H1 (cell line): ENCODE data around the gene CRADD. TPM values are rescaled to one million over a fixed set of nuclear protein-coding genes. Genes with fewer than 3 reads are reported as not detected.

Experiments used
- CTCF ChIA-PET: fragments of 300-600 bp; sonication (Branson Sonifier 250); formaldehyde crosslinking; loops from one replicate; lab custom pipeline; 2021; ENCODE audit not compliant: partially characterized antibody; lab: Charles Lee
- POLR2A ChIA-PET: fragments of 300-600 bp; sonication (Branson Sonifier 250); formaldehyde crosslinking; loops from one replicate; lab custom pipeline; 2021; ENCODE audit warnings: inconsistent platforms; ENCODE audit not compliant: partially characterized antibody; lab: Charles Lee
- DNase-seq, 2 experiments: peaks; one replicate each; pipeline versions ENCODE4 v3.0.0 to v3.0.0-alpha.2; 2010 to 2022; ENCODE audit warnings: low spot score in 2 of 2, low read depth in 1 of 2, mixed read lengths in 1 of 2
- FAIRE-seq: peaks from 2 replicates; lab custom pipeline; 2011; peaks lifted over from hg19 to GRCh38; lab: Jason Lieb, UNC
- H2AFZ ChIP-seq: 2 replicates; pipeline ENCODE4 v1.8.1; 2012; ENCODE audit warnings: low read length, inconsistent platforms
- H2AK5ac ChIP-seq: 2 replicates; pipeline ENCODE4 v1.6.1; 2013; ENCODE audit warnings: low read depth, low read length
- H2BK120ac ChIP-seq: replicated peaks from 2 replicates; pipeline ENCODE3; 2013; ENCODE audit warnings: low read depth, low read length, inconsistent platforms
- H2BK12ac ChIP-seq: 2 replicates; pipeline ENCODE4 v1.6.1; 2013; ENCODE audit warnings: low read depth, low read length
- H2BK15ac ChIP-seq: 2 replicates; pipeline ENCODE4 v1.6.1; 2013; ENCODE audit warnings: low read length
- H2BK20ac ChIP-seq: 2 replicates; pipeline ENCODE4 v1.6.1; 2013; ENCODE audit warnings: low read length
- H2BK5ac ChIP-seq: 2 replicates; pipeline ENCODE4 v1.6.1; 2013; ENCODE audit warnings: low read depth, low read length
- H3K14ac ChIP-seq: 2 replicates; pipeline ENCODE4 v1.6.1; 2013; ENCODE audit warnings: inconsistent platforms; ENCODE audit not compliant: insufficient read length
- H3K18ac ChIP-seq: 2 replicates; pipeline ENCODE4 v1.6.1; 2013; ENCODE audit warnings: low read length; ENCODE audit errors: extremely low read depth
- H3K23ac ChIP-seq: 2 replicates; pipeline ENCODE4 v1.6.1; 2013; ENCODE audit warnings: inconsistent platforms; ENCODE audit not compliant: insufficient read length
- H3K23me2 ChIP-seq: 2 replicates; pipeline ENCODE4 v1.6.1; 2013; ENCODE audit warnings: low read depth, low read length
- H3K27ac ChIP-seq: 2 replicates; pipeline ENCODE4 v1.6.1; 2011; ENCODE audit warnings: low read depth, low read length, inconsistent platforms
- H3K27me3 ChIP-seq, 4 experiments: replicated peaks in 1 of 4; 1 replicate in 1 of 4; 2 replicates in 3 of 4; pipeline versions ENCODE4 v1.6.1 to v1.8.1; 2011 to 2013; ENCODE audit warnings: low read length in 3 of 4, mild to moderate bottlenecking in 3 of 4, inconsistent platforms in 2 of 4, mixed read lengths in 2 of 4, moderate library complexity in 1 of 4; ENCODE audit not compliant: control insufficient read depth in 3 of 4, insufficient read depth in 3 of 4; ENCODE audit errors: extremely low read depth in 1 of 4
- H3K36me3 ChIP-seq, 4 experiments: 2 replicates each; pipeline versions ENCODE4 v1.6.1 to v1.8.1; 2011 to 2013; ENCODE audit warnings: mild to moderate bottlenecking in 4 of 4, low read length in 3 of 4, moderate library complexity in 2 of 4, control low read depth in 1 of 4, inconsistent platforms in 1 of 4; ENCODE audit not compliant: insufficient read depth in 4 of 4, control insufficient read depth in 2 of 4
- H3K4ac ChIP-seq: replicated peaks from 2 replicates; pipeline ENCODE3; 2013; ENCODE audit warnings: low read length, low read depth, mixed read lengths, inconsistent platforms; ENCODE audit not compliant: insufficient read length
- H3K4me1 ChIP-seq, 4 experiments: replicated peaks in 1 of 4; 1 replicate in 1 of 4; 2 replicates in 3 of 4; pipeline versions ENCODE4 v1.6.1 to v1.8.1; 2011 to 2013; ENCODE audit warnings: low read length in 3 of 4, inconsistent platforms in 2 of 4, mixed read lengths in 1 of 4; ENCODE audit not compliant: insufficient read depth in 4 of 4, control insufficient read depth in 3 of 4
- H3K4me2 ChIP-seq, 2 experiments: 2 replicates each; pipeline versions ENCODE4 v1.6.1 to v1.8.1; 2011 to 2013; ENCODE audit warnings: low read depth in 2 of 2, low read length in 2 of 2, control low read depth in 1 of 2, inconsistent platforms in 1 of 2, mild to moderate bottlenecking in 1 of 2; ENCODE audit not compliant: insufficient read depth in 1 of 2
- H3K4me3 ChIP-seq, 4 experiments: fragments of 200-600, 300-600 bp in 1 of 4; sonication (generic), shearing (Covaris generic), sonication (Bioruptor Twin) in 1 of 4; 2 replicates each; pipeline versions ENCODE4 v1.5.1 to v1.8.1; 2011 to 2016; ENCODE audit warnings: low read length in 4 of 4, low read depth in 3 of 4, control low read depth in 2 of 4, inconsistent platforms in 2 of 4, mild to moderate bottlenecking in 2 of 4, mixed read lengths in 1 of 4, moderate library complexity in 1 of 4; ENCODE audit not compliant: insufficient read depth in 2 of 4; ENCODE audit errors: extremely low read depth in 1 of 4
- H3K56ac ChIP-seq: replicated peaks from 2 replicates; pipeline ENCODE3; 2013; ENCODE audit warnings: low read depth, mild to moderate bottlenecking, mixed read lengths, low read length, inconsistent platforms; ENCODE audit not compliant: insufficient read length
- H3K79me1 ChIP-seq: 2 replicates; pipeline ENCODE4 v1.6.1; 2013; ENCODE audit warnings: low read depth, low read length, control low read depth
- H3K79me2 ChIP-seq, 2 experiments: 2 replicates each; pipeline versions ENCODE4 v1.6.1 to v1.8.1; 2012 to 2013; ENCODE audit warnings: low read length in 2 of 2, mild to moderate bottlenecking in 2 of 2, inconsistent platforms in 1 of 2; ENCODE audit not compliant: insufficient read depth in 2 of 2, control insufficient read depth in 1 of 2
- H3K9ac ChIP-seq, 4 experiments: replicated peaks in 1 of 4; 1 replicate in 1 of 4; 2 replicates in 3 of 4; pipeline versions ENCODE4 v1.6.1 to v1.8.1; 2011 to 2013; ENCODE audit warnings: low read depth in 3 of 4, low read length in 3 of 4, control low read depth in 2 of 4, mild to moderate bottlenecking in 2 of 4, moderate library complexity in 2 of 4, inconsistent platforms in 1 of 4; ENCODE audit errors: extremely low read depth in 1 of 4
- H3K9me3 ChIP-seq, 2 experiments: 2 replicates each; pipeline versions ENCODE4 v1.6.1 to v1.8.1; 2012 to 2013; ENCODE audit warnings: mild to moderate bottlenecking in 2 of 2, moderate library complexity in 2 of 2, control low read depth in 1 of 2, inconsistent platforms in 1 of 2, low read depth in 1 of 2, low read length in 1 of 2, mixed read lengths in 1 of 2; ENCODE audit not compliant: insufficient read depth in 2 of 2
- H4K20me1 ChIP-seq, 2 experiments: replicated peaks in 1 of 2; 2 replicates each; pipeline versions ENCODE3 to v1.8.1; 2011 to 2013; ENCODE audit warnings: inconsistent platforms in 2 of 2, low read length in 2 of 2, mild to moderate bottlenecking in 1 of 2; ENCODE audit not compliant: insufficient read depth in 2 of 2, control insufficient read depth in 1 of 2
- H4K5ac ChIP-seq: 2 replicates; pipeline ENCODE4 v1.6.1; 2013; ENCODE audit warnings: low read length, low read depth, mixed read lengths, inconsistent platforms; ENCODE audit not compliant: insufficient read length
- H4K8ac ChIP-seq: 2 replicates; pipeline ENCODE4 v1.8.0; 2013; ENCODE audit warnings: mild to moderate bottlenecking, moderate library complexity, low read length, inconsistent platforms; ENCODE audit not compliant: insufficient read depth; ENCODE audit errors: extremely low read depth
- H4K91ac ChIP-seq: replicated peaks from 2 replicates; pipeline ENCODE3; 2013; ENCODE audit warnings: low read length, mixed read lengths, inconsistent platforms; ENCODE audit not compliant: insufficient read length
- CEBPB ChIP-seq: IDR thresholded peaks from 2 replicates; pipeline ENCODE4 v1.6.1; 2012; ENCODE audit warnings: low read depth, low read length
- CTBP2 ChIP-seq: IDR thresholded peaks from 2 replicates; pipeline ENCODE4 v1.7.0; 2011; ENCODE audit warnings: borderline replicate concordance, mild to moderate bottlenecking, moderate library complexity, mixed read lengths, low read length; ENCODE audit not compliant: insufficient read depth, insufficient read length
- HDAC2 ChIP-seq, 2 experiments: fragments of 300-600 bp in 1 of 2; sonication (generic) in 1 of 2; IDR thresholded peaks; 2 replicates each; pipeline ENCODE4 v1.6.1; 2011 to 2012; ENCODE audit warnings: low read depth in 2 of 2, low read length in 2 of 2, mild to moderate bottlenecking in 2 of 2, moderate library complexity in 2 of 2, borderline replicate concordance in 1 of 2, inconsistent platforms in 1 of 2
- JUND ChIP-seq: IDR thresholded peaks from 2 replicates; pipeline ENCODE4 v1.6.1; 2011; ENCODE audit warnings: mild to moderate bottlenecking, improper control_type of control experiment, low read length
- KDM1A ChIP-seq: fragments of 200-600, 300-600 bp; sonication (generic); IDR thresholded peaks from 2 replicates; pipeline ENCODE4 v1.7.1; 2016; ENCODE audit warnings: mild to moderate bottlenecking, low read length, borderline replicate concordance
- KDM4A ChIP-seq: IDR thresholded peaks from one replicate; pipeline ENCODE4 v1.7.1; 2012; ENCODE audit warnings: low read depth, mild to moderate bottlenecking, moderate library complexity, low read length, inconsistent platforms; ENCODE audit not compliant: severe bottlenecking
- NANOG ChIP-seq: IDR thresholded peaks from 2 replicates; pipeline ENCODE4 v1.6.1; 2011; ENCODE audit warnings: low read length, low read depth, mild to moderate bottlenecking, inconsistent platforms; ENCODE audit not compliant: insufficient read depth, poor library complexity, severe bottlenecking
- SP2 ChIP-seq: IDR thresholded peaks from 2 replicates; pipeline ENCODE4 v1.6.1; 2012; ENCODE audit warnings: mild to moderate bottlenecking, low read length, inconsistent platforms
- TAF1 ChIP-seq: IDR thresholded peaks from 2 replicates; pipeline ENCODE4 v1.6.1; 2011; ENCODE audit warnings: mild to moderate bottlenecking, low read depth, low read length
- WGBS, 2 experiments: shearing (Covaris generic) in 1 of 2; methylation state at CpG; one replicate each; pipeline versions ENCODE4 v1.1.6 to v1.1.7; 2013 to 2015; ENCODE audit warnings: low lambda C conversion rate in 2 of 2, mixed read lengths in 2 of 2, inconsistent platforms in 1 of 2, low coverage in 1 of 2, missing lambda C conversion rate in 1 of 2; ENCODE audit not compliant: insufficient replicate concordance in 2 of 2, insufficient coverage in 1 of 2, insufficient read length in 1 of 2; ENCODE audit errors: extremely low coverage in 1 of 2, missing lambda C conversion rate in 1 of 2; 5-methylcytosine and 5-hydroxymethylcytosine counted together
- polyA plus RNA-seq, 7 experiments: library from polyadenylated mRNA; depleted of rRNA in 3 of 7; stranded (reverse) in 5 of 7; unstranded in 2 of 7; fragments of >200 nt in 5 of 7; fragments of 200-250 nt in 2 of 7; gene quantifications; 1 replicate in 5 of 7; 2 replicates in 1 of 7; 4 replicates in 1 of 7; pipeline versions ENCODE4 v1.2.1 to v1.2.3, GENCODE V29; 2011 to 2013; ENCODE audit warnings: missing spikeins in 2 of 7, mixed read lengths in 2 of 7
- total RNA-seq: library from RNA; stranded (reverse); fragmentation: NEBNext Ultra II Directional; extraction: Animal tissue kit (Norgen Biotek cat#: 25700); gene quantifications from 2 replicates; pipeline ENCODE4 v1.2.1, GENCODE V29; 2021

The CRADD gene
- total and polyA plus RNA-seq, 2 of the 8 experiments (the other 6 are each of a cell fraction or from before 2014, with no cell fraction given): 8.1 to 15.4 TPM

DNA sequence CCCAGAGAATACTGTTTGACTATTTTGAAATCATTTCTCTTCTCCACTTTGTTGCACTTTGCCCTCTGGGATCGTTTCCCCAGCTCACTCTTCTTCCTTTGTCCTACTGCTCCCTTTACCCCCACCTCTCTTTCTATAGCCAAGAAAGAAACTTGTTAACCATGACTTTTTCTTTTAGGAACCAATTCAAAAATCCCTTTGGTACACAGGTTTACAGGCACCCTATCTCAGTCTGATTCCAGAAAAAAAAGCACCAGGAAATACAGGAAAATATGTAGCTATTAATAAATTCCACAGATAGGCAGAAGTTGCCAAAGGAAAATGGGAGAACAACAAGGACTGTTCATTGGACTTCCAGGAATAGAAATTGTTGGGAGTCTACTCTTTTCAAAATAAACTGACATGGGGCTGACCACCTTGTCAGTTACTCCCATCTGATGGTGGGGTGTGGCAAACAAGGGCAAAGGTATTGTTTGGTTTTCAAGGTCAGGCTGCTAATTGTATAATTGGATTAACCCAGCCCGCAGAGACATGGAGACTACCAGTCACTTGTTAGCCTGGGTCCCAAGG, 82.4 kb downstream of the CRADD start:
- H3K4me3 ChIP-seq: no peak overlapping the region
- no peak overlapping the region for H3K14ac ChIP-seq
- H4K5ac ChIP-seq: no peak overlapping the region
- no peak overlapping the region for H2AK5ac ChIP-seq
- H2BK20ac ChIP-seq: peak overlapping the region; percentile 49; the same call in 1 of the 2 replicates
- H3K56ac ChIP-seq: no peak overlapping the region
- no peaks in the 10 kb centered on the region for H3K23me2 ChIP-seq
- H3K36me3 ChIP-seq: no peaks in the 10 kb centered on the region
- H2AFZ ChIP-seq: no peak overlapping the region
- no peak overlapping the region for H4K91ac ChIP-seq
- H3K4me1 ChIP-seq: no peaks in the 10 kb centered on the region; a peak in 3 of 7 replicates
- H3K23ac ChIP-seq: no peak overlapping the region
- H3K4me2 ChIP-seq: no peak overlapping the region
- no peaks in the 10 kb centered on the region for H4K20me1 ChIP-seq
- FAIRE-seq (no peak), DNase-seq (no peak)
- no peak overlapping the region for H3K9ac ChIP-seq
- H3K27ac ChIP-seq: no peak overlapping the region
- no peaks in the 10 kb centered on the region for H3K27me3 ChIP-seq
- H3K79me2 ChIP-seq: no peaks in the 10 kb centered on the region
- no peak overlapping the region for H4K8ac ChIP-seq
- POLR2A ChIA-PET: no interaction called here
- WGBS, 2 experiments: 86% methylated on average over 2 of the region's 2 CpGs; no CpG with 5 or more reads in 1 of the 2 experiments
- no peak overlapping the region for H2BK12ac ChIP-seq
- no peak overlapping the region for H3K4ac ChIP-seq
- no peak overlapping the region for H2BK5ac ChIP-seq
- H2BK15ac ChIP-seq: no peak overlapping the region
- H2BK120ac ChIP-seq: no peak overlapping the region
- H3K9me3 ChIP-seq: no peaks in the 10 kb centered on the region
- TF ChIP-seq JUND (no peak), KDM1A (no peak), CTBP2 (no peak), CEBPB (no peak), HDAC2 (IDR thresholded peaks at IDR 0.05; ENCODE audit: borderline replicate concordance in 1 of 2, low read depth in 2 of 2, low read length in 2 of 2) (no peak), NANOG (no peak), SP2 (no peak), KDM4A (no peak), TAF1 (no peak)
- no peaks in the 10 kb centered on the region for H3K79me1 ChIP-seq
- no peak overlapping the region for H3K18ac ChIP-seq
- CTCF ChIA-PET: interaction anchor here (1.1 to 2.6 kb wide), 5 partner anchors 8 to 342 kb away, joined by 4 to 7 read pairs (median 5); no protein-coding TSS in a partner anchor
